ENCODE measurements around the gene CANX.

Gene CANX

DNA sequence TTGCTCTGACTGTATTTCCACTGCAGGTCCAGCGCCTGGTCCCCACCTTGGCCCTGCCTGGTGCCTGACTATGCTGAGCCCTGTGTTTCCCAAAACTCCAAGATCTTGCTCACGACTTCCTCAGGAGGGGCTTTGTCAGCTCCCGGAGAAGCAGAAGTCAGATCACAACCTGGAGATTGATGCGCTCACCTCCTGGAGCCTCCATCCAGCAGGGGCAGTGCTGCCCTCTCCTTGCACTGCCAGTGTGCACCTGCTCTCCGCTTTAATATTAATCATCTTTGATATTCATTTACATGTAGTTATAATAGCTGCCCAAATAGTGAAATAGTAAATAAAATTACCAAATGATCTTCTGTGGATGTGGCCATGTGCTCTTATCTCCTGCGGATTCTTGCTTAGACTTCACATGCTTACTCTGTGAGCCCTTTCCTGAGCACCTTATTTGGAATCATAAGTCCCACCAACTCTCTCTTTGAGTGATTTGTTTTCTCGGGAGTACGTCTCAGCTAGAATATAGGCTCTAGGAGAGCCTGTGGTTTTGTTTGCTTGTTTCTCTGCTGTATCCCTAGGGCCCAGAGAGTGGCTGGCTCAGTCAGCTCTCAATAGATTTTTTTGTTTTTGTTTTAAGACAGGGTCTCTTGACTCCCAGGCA is 51.2 kb downstream of the CANX start:
- DNase-seq (ENCODE audit: low read depth): no peak
- TF ChIP-seq, protein P1, sequence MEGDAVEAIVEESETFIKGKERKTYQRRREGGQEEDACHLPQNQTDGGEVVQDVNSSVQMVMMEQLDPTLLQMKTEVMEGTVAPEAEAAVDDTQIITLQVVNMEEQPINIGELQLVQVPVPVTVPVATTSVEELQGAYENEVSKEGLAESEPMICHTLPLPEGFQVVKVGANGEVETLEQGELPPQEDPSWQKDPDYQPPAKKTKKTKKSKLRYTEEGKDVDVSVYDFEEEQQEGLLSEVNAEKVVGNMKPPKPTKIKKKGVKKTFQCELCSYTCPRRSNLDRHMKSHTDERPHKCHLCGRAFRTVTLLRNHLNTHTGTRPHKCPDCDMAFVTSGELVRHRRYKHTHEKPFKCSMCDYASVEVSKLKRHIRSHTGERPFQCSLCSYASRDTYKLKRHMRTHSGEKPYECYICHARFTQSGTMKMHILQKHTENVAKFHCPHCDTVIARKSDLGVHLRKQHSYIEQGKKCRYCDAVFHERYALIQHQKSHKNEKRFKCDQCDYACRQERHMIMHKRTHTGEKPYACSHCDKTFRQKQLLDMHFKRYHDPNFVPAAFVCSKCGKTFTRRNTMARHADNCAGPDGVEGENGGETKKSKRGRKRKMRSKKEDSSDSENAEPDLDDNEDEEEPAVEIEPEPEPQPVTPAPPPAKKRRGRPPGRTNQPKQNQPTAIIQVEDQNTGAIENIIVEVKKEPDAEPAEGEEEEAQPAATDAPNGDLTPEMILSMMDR (conservative IDR thresholded peaks at IDR 0.05; ENCODE audit: low read depth, low read length): no peak
- no peak overlapping the region for H3K4me3 ChIP-seq (ENCODE audit: low read depth, low read length)

DNA sequence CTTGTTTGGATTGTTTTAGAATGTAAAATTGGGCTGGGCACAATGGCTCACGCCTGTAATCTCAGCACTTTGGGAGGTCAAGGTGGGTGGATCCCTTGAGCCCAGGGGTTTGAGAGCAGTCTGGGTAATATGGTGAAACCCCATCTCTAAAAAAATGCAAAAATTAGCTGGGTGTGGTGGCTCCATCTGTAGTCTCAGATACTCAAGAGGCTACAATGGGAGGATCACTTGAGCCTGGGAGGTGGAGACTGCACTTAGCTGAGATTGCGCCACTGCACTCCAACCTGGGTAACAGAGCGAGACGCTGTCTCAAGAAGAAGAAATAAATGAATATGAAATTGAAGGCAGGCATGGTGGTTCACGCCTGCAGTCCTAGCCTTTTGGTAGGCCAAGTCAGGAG is 55.2 kb downstream of the CANX start:
- H3K4me3 ChIP-seq (ENCODE audit: low read depth, low read length): no peak overlapping the region
- DNase-seq (ENCODE audit: low read depth): no peak
- TF ChIP-seq, protein P1 (conservative IDR thresholded peaks at IDR 0.05; ENCODE audit: low read depth, low read length): no peak

DNA sequence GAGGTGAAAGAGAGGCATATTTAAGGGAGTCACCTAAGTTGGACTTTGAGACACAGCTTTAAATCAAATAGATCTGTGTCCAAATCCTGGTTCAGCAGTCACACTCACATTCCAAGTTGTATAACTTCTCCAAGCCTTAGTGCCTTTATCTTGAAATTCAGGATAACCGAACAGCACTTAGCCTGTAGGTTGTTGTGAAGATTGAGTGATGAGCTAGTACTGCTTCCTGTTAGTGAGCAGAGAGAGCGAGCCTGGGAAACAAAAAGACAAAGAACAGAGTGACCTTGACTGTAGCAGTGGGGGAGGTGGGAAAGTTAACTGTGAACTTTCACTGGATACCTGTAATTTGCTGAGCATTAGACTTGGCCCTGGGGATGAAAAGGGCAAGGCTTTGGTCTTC is 56.3 kb downstream of the CANX start:
- DNase-seq (ENCODE audit: low read depth): peak; percentile 50
- H3K4me3 ChIP-seq (ENCODE audit: low read depth, low read length): no peak overlapping the region
- TF ChIP-seq, protein P1 (conservative IDR thresholded peaks at IDR 0.05; ENCODE audit: low read depth, low read length): no peak

DNA sequence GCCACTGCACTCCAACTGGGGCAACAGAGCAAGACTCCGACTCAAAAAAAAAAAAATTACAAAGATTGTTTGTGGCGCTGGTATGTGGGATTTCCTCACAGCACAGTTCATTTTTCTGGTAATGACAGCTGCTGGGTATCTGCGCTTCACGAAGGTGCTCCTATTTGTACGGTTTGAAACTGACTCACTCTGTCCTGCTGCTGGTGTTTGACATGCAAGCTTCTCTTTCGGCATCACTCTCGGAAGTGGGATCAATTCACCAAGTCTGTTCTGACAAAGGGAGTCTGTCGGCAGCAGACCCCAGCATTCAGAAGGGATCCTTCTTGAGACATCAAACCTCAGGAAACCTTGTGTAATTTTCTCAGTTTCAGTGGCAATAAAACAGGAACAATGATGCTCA is 60.2 kb downstream of the CANX start:
- no peak overlapping the region for H3K4me3 ChIP-seq (ENCODE audit: low read depth, low read length)
- TF ChIP-seq, protein P1 (conservative IDR thresholded peaks at IDR 0.05; ENCODE audit: low read depth, low read length): no peak
- no peak for DNase-seq (ENCODE audit: low read depth)

GRCh38 chr5:179759581-179760551 is 61.1 kb downstream of the CANX start:
- H3K4me3 ChIP-seq (ENCODE audit: low read depth, low read length): no peak overlapping the region
- TF ChIP-seq, protein P1 (conservative IDR thresholded peaks at IDR 0.05; ENCODE audit: low read depth, low read length): no peak
- DNase-seq (ENCODE audit: low read depth): no peak

- DNase-seq (ENCODE audit: low read depth): peak; percentile 40
- TF ChIP-seq, protein P1 (conservative IDR thresholded peaks at IDR 0.05; ENCODE audit: low read depth, low read length): no peak
- H3K4me3 ChIP-seq (ENCODE audit: low read depth, low read length): no peak overlapping the region
These were observed 63.5 kb downstream of the CANX start for GRCh38 chr5:179762079-179762780.

Data from choroid plexus epithelial cell (primary cell).